ENCODE data around the gene ASNS.

The ASNS gene

GRCh38 chr7:97842772-97843345 is 29.3 kb downstream of the ASNS start:
- no peak for DNase-seq (ENCODE audit: low spot score)

GRCh38 chr7:97842006-97842405 is 30.2 kb downstream of the ASNS start:
- no peak for DNase-seq (ENCODE audit: low spot score)

- peak; percentile 19 for DNase-seq (ENCODE audit: low spot score)
Observed at GRCh38 chr7:97835296-97836138, 36.7 kb downstream of the ASNS start.

GRCh38 chr7:97819161-97819560 is 53.0 kb downstream of the ASNS start:
- DNase-seq (ENCODE audit: low spot score) = no peak

- no peak for DNase-seq (ENCODE audit: low spot score)
Observed at GRCh38 chr7:97818066-97818663, 54.0 kb downstream of the ASNS start.

Data from hepatic stellate cell (primary cell).